Posterior vena cava (tissue), 2 donors: ENCODE data around the gene CCL23. TPM values are rescaled to one million over a fixed set of nuclear protein-coding genes. Genes with fewer than 3 reads are reported as not detected.
"Not testable (repeated sequence)": the region's sequence is repeated elsewhere in the genome, so short reads cannot be mapped to it uniquely, and the experiment has no call there.

Experiments
- DNase-seq: peaks from one replicate; pipeline ENCODE4 v3.0.0-alpha.2; 2020; ENCODE audit warnings: low spot score
- intact Hi-C, 2 donors: fragments of 100-400 bp; cut with DNase I; formaldehyde crosslinking; loops; one replicate each; pipeline versions ENCODE4 v1.14.1 to v1.14.2; 2022 to 2023
- long read RNA-seq, 2 donors: library from polyadenylated mRNA; unstranded; transcript quantifications; one replicate each; pipeline ENCODE4 v2.0.0, GENCODE V29; 2020 to 2021
- total RNA-seq, 2 donors: library from RNA; stranded (reverse); fragmentation: NEBNext Ultra II Directional; extraction: Animal tissue kit (Norgen Biotek cat#: 25700); gene quantifications; one replicate each; pipeline ENCODE4 v1.2.1, GENCODE V29; 2021
- donor health status: DM: yes; HTN: yes; CAD: no.
- donor health status: DM: yes; HTN: yes; CAD: no.

The CCL23 gene
- 1 to 10 TPM; 2.5 to 2.6 TPM for total RNA-seq
- long read RNA-seq, donor 1, result 0 reads
- long read RNA-seq, donor 2, result 0 reads

- no peak for DNase-seq
- intact Hi-C loops, result no loop called here
Measured at GRCh38 chr17:36017799-36018198, at the start of gene CCL23. Gene CCL23, minus strand, starts transcription at chr17:36017972. Its CDS starts 75 bp downstream, at chr17:36017897.

- DNase-seq, result no peak
Measured at GRCh38 chr17:36066365-36066985, 48.7 kb upstream of the CCL23 start.

GRCh38 chr17:36063786-36064541 is 46.2 kb upstream of the CCL23 start, which contains the start of gene CCL18:
Gene CCL18, plus strand, starts transcription at chr17:36064272. Its CDS starts 71 bp downstream, at chr17:36064343.
- DNase-seq, result no peak
- intact Hi-C loops, result no loop called here

More at GRCh38 chr17:36066365-36066985, 48.7 kb upstream of the CCL23 start:
- intact Hi-C loops, result no loop called here

GRCh38 chr17:36060816-36061215 is 43.0 kb upstream of the CCL23 start:
- no peak for DNase-seq
- intact Hi-C loops, result no loop called here

- no peak for DNase-seq
- intact Hi-C loops, result no loop called here
Measured at GRCh38 chr17:36059406-36059805, 41.6 kb upstream of the CCL23 start.

- intact Hi-C loops, result no loop called here
- no peak for DNase-seq
Measured at GRCh38 chr17:36057911-36058310, 40.1 kb upstream of the CCL23 start.

- DNase-seq, result no peak
- intact Hi-C loops, result no loop called here
Measured at GRCh38 chr17:36055921-36056520, 38.2 kb upstream of the CCL23 start.

GRCh38 chr17:36055171-36055570 is 37.4 kb upstream of the CCL23 start:
- DNase-seq, result no peak
- intact Hi-C loops, result no loop called here

- intact Hi-C loops, result no loop called here
- DNase-seq, result no peak
Measured at GRCh38 chr17:36049643-36050042, 31.9 kb upstream of the CCL23 start.

- intact Hi-C loops, result no loop called here
Measured at GRCh38 chr17:36048066-36048465, 30.3 kb upstream of the CCL23 start.

GRCh38 chr17:36036235-36036634 is 18.5 kb upstream of the CCL23 start:
- DNase-seq, result no peak
- intact Hi-C loops, result no loop called here

More at GRCh38 chr17:36048066-36048465, 30.3 kb upstream of the CCL23 start:
- DNase-seq, result no peak

- DNase-seq, result no peak
- intact Hi-C loops, result no loop called here
Measured at GRCh38 chr17:36034127-36034526, 16.4 kb upstream of the CCL23 start.

GRCh38 chr17:36030956-36031355 is 13.2 kb upstream of the CCL23 start:
- intact Hi-C loops, result no loop called here
- no peak for DNase-seq

- no peak for DNase-seq
- intact Hi-C loops, result no loop called here
Measured at GRCh38 chr17:36027761-36028160, 10.0 kb upstream of the CCL23 start.

GRCh38 chr17:36024106-36024869 is 6.5 kb upstream of the CCL23 start:
- no peak for DNase-seq
- intact Hi-C loops, result no loop called here

GRCh38 chr17:36019423-36019822 is 1.7 kb upstream of the CCL23 start:
- intact Hi-C loops, result no loop called here
- DNase-seq, result no peak

GRCh38 chr17:36016555-36016954 is 1.2 kb downstream of the CCL23 start:
- intact Hi-C loops, result no loop called here
- DNase-seq, result no peak

GRCh38 chr17:36015895-36016294 is 1.9 kb downstream of the CCL23 start:
- DNase-seq, intact Hi-C loops: not testable (repeated sequence)

- no peak for DNase-seq
- intact Hi-C loops, result no loop called here
Measured at GRCh38 chr17:36014946-36015345, 2.8 kb downstream of the CCL23 start.

- intact Hi-C loops, result no loop called here
- DNase-seq, result no peak
Measured at GRCh38 chr17:36011201-36011600, 6.6 kb downstream of the CCL23 start.
